ENCODE results near the gene ZNRF1.

DNA sequence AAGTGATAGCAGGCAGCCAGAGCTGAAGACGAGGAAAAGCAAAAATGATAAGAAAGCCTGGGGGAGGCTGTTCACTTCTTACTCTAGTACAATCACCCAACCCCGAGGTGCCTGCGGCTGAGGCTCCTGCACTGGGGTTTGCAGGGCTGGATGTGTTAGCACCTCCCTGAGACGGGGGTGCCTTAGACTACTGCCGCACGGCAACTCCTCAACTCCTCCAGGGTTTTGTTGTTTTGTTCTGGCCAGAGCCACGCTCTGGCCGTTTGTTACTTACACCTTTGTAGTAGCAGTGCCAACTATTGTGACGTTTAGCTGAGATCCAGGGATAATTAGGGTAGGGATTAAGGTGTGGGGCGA lies 66.3 kb downstream of the ZNRF1 start:
- TF ChIP-seq GLIS3 (CRISPR knock-in tag; IDR thresholded peaks at IDR 0.05) (no peak), TCF4 (CRISPR knock-in tag; IDR thresholded peaks at IDR 0.05; ENCODE audit: borderline replicate concordance) (no peak), ZNF8 (CRISPR knock-in tag; IDR thresholded peaks at IDR 0.05) (no peak), RARB (CRISPR knock-in tag; IDR thresholded peaks at IDR 0.05) (no peak)
- TF ChIP-seq, protein P1, sequence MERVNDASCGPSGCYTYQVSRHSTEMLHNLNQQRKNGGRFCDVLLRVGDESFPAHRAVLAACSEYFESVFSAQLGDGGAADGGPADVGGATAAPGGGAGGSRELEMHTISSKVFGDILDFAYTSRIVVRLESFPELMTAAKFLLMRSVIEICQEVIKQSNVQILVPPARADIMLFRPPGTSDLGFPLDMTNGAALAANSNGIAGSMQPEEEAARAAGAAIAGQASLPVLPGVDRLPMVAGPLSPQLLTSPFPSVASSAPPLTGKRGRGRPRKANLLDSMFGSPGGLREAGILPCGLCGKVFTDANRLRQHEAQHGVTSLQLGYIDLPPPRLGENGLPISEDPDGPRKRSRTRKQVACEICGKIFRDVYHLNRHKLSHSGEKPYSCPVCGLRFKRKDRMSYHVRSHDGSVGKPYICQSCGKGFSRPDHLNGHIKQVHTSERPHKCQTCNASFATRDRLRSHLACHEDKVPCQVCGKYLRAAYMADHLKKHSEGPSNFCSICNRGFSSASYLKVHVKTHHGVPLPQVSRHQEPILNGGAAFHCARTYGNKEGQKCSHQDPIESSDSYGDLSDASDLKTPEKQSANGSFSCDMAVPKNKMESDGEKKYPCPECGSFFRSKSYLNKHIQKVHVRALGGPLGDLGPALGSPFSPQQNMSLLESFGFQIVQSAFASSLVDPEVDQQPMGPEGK (CRISPR knock-in tag; IDR thresholded peaks at IDR 0.05; ENCODE audit: borderline replicate concordance): no peak
- TF ChIP-seq, protein P2, sequence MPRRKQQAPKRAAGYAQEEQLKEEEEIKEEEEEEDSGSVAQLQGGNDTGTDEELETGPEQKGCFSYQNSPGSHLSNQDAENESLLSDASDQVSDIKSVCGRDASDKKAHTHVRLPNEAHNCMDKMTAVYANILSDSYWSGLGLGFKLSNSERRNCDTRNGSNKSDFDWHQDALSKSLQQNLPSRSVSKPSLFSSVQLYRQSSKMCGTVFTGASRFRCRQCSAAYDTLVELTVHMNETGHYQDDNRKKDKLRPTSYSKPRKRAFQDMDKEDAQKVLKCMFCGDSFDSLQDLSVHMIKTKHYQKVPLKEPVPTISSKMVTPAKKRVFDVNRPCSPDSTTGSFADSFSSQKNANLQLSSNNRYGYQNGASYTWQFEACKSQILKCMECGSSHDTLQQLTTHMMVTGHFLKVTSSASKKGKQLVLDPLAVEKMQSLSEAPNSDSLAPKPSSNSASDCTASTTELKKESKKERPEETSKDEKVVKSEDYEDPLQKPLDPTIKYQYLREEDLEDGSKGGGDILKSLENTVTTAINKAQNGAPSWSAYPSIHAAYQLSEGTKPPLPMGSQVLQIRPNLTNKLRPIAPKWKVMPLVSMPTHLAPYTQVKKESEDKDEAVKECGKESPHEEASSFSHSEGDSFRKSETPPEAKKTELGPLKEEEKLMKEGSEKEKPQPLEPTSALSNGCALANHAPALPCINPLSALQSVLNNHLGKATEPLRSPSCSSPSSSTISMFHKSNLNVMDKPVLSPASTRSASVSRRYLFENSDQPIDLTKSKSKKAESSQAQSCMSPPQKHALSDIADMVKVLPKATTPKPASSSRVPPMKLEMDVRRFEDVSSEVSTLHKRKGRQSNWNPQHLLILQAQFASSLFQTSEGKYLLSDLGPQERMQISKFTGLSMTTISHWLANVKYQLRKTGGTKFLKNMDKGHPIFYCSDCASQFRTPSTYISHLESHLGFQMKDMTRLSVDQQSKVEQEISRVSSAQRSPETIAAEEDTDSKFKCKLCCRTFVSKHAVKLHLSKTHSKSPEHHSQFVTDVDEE (CRISPR knock-in tag; IDR thresholded peaks at IDR 0.05): no peak
- TF ChIP-seq, protein P3, sequence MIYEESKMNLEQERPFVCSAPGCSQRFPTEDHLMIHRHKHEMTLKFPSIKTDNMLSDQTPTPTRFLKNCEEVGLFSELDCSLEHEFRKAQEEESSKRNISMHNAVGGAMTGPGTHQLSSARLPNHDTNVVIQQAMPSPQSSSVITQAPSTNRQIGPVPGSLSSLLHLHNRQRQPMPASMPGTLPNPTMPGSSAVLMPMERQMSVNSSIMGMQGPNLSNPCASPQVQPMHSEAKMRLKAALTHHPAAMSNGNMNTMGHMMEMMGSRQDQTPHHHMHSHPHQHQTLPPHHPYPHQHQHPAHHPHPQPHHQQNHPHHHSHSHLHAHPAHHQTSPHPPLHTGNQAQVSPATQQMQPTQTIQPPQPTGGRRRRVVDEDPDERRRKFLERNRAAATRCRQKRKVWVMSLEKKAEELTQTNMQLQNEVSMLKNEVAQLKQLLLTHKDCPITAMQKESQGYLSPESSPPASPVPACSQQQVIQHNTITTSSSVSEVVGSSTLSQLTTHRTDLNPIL (CRISPR knock-in tag; IDR thresholded peaks at IDR 0.05; ENCODE audit: low read depth): no peak

Measured in SK-N-SH treated with all-trans-retinoic acid at 6 μM for 48 hours (cell line).